HCT116 (cell line): ENCODE results near the gene NELL1. TPM values are rescaled to one million over a fixed set of nuclear protein-coding genes. Genes with fewer than 3 reads are reported as not detected.

Experiments used
- ATAC-seq: fragments of 200-7000 bp; cut with Tn5 transposase; 2 replicates; pipeline ENCODE4 v1.9.1; 2020; ENCODE audit warnings: mild to moderate bottlenecking, moderate library complexity
- BruUV-seq: library from RNA; stranded (reverse); fragments of 400-500 nt; replicated peaks from 2 replicates; lab custom pipeline; 2021; lab: Mats Ljungman, UMichigan
- CTCF ChIA-PET: fragments of 300-600 bp; sonication (Branson Sonifier 250); formaldehyde crosslinking; loops from one replicate; lab custom pipeline; 2021; ENCODE audit warnings: antibody characterized with exemption; lab: Charles Lee
- POLR2A ChIA-PET: fragments of 300-600, 350-600 bp; sonication (Branson Sonifier 250); formaldehyde crosslinking; loops from one replicate; lab custom pipeline; 2021; ENCODE audit warnings: antibody characterized with exemption; lab: Charles Lee
- RAD21 ChIA-PET, 2 experiments: fragments of 300-600 bp; sonication (Branson Sonifier 250); formaldehyde crosslinking; loops; one replicate each; lab custom pipeline; 2023; ENCODE audit warnings: low total read pairs in 2 of 2; ENCODE audit not compliant: uncharacterized antibody in 2 of 2, unreplicated experiment in 2 of 2, low non-redundant PET in 1 of 2; lab: Charles Lee
- DNase-seq: peaks from one replicate; pipeline ENCODE4 v3.0.0-alpha.2; 2010; ENCODE audit warnings: low read depth, low spot score
- H2AFZ ChIP-seq: fragments of 200-600 bp; shearing (Covaris generic), sonication (generic); 2 replicates; pipeline ENCODE4 v1.6.1; 2017; ENCODE audit warnings: low read depth, mixed run types, mixed read lengths, antibody characterized with exemption, low read length; ENCODE audit not compliant: poor library complexity, severe bottlenecking
- H3K27ac ChIP-seq: 2 replicates; pipeline ENCODE4 v1.5.1; 2012; ENCODE audit warnings: low read depth, low read length
- H3K27me3 ChIP-seq: fragments of 200-600 bp; sonication (generic); 2 replicates; pipeline ENCODE4 v1.6.1; 2016; ENCODE audit warnings: mixed run types, low read length, mixed read lengths; ENCODE audit not compliant: insufficient read depth
- H3K36me3 ChIP-seq, 2 experiments: fragments of 200-500 bp in 1 of 2; fragments of 200-600 bp in 1 of 2; sonication (Bioruptor generic) in 1 of 2; sonication (generic) in 1 of 2; 2 replicates each; pipeline versions ENCODE4 v1.5.1 to v1.6.1; 2014 to 2016; ENCODE audit warnings: low read length in 2 of 2, inconsistent platforms in 1 of 2, mixed read lengths in 1 of 2, mixed run types in 1 of 2; ENCODE audit not compliant: insufficient read depth in 2 of 2, control insufficient read depth in 1 of 2
- H3K4me1 ChIP-seq, 2 experiments: fragments of 200-600 bp in 1 of 2; sonication (generic) in 1 of 2; 2 replicates each; pipeline versions ENCODE4 v1.5.1 to v1.6.1; 2012 to 2017; ENCODE audit warnings: low read length in 2 of 2, inconsistent platforms in 1 of 2, mild to moderate bottlenecking in 1 of 2, mixed read lengths in 1 of 2, mixed run types in 1 of 2, moderate library complexity in 1 of 2; ENCODE audit not compliant: insufficient read depth in 2 of 2, control insufficient read depth in 1 of 2
- H3K4me2 ChIP-seq: fragments of 200-600 bp; sonication (generic); 2 replicates; pipeline ENCODE4 v1.6.1; 2017; ENCODE audit warnings: mixed run types, low read length, mixed read lengths
- H3K4me3 ChIP-seq, 2 experiments: fragments of 200-600 bp in 1 of 2; sonication (generic) in 1 of 2; replicated peaks in 1 of 2; 2 replicates each; pipeline ENCODE4 v1.5.1; 2011 to 2016; ENCODE audit warnings: low read length in 2 of 2, control low read depth in 1 of 2, low read depth in 1 of 2, mild to moderate bottlenecking in 1 of 2, mixed read lengths in 1 of 2, mixed run types in 1 of 2
- H3K79me2 ChIP-seq: fragments of 200-600 bp; sonication (generic); 2 replicates; pipeline ENCODE4 v1.6.1; 2017; ENCODE audit warnings: mild to moderate bottlenecking, mixed run types, low read length, moderate library complexity, mixed read lengths; ENCODE audit not compliant: insufficient read depth
- H3K9ac ChIP-seq: fragments of 200-600 bp; sonication (generic); 2 replicates; pipeline ENCODE4 v1.6.1; 2016; ENCODE audit warnings: low read length, mixed read lengths
- H3K9me2 ChIP-seq: fragments of 200-600 bp; sonication (generic), shearing (Covaris generic); 2 replicates; pipeline ENCODE4 v1.6.1; 2017; ENCODE audit warnings: mixed run types, mild to moderate bottlenecking, moderate library complexity; ENCODE audit not compliant: insufficient read depth
- H3K9me3 ChIP-seq, 2 experiments: fragments of 200-500 bp in 1 of 2; fragments of 200-600 bp in 1 of 2; sonication (Bioruptor generic) in 1 of 2; sonication (generic) in 1 of 2; 2 replicates each; pipeline ENCODE4 v1.6.1; 2014 to 2017; ENCODE audit warnings: low read length in 2 of 2, mixed read lengths in 2 of 2, inconsistent platforms in 1 of 2, low read depth in 1 of 2, mild to moderate bottlenecking in 1 of 2, mixed run types in 1 of 2, moderate library complexity in 1 of 2; ENCODE audit not compliant: control insufficient read depth in 1 of 2, insufficient read depth in 1 of 2
- H4K20me1 ChIP-seq: fragments of 200-600 bp; sonication (generic), shearing (Covaris generic); 2 replicates; pipeline ENCODE4 v1.6.1; 2017; ENCODE audit warnings: mixed run types, mild to moderate bottlenecking, moderate library complexity; ENCODE audit not compliant: insufficient read depth
- ATF3 ChIP-seq: IDR thresholded peaks from 2 replicates; pipeline ENCODE4 v1.6.1; 2012
- CBX3 ChIP-seq: IDR thresholded peaks from 2 replicates; pipeline ENCODE4 v1.6.1; 2012; ENCODE audit warnings: low read depth
- CEBPB ChIP-seq: IDR thresholded peaks from 2 replicates; pipeline ENCODE4 v1.6.1; 2012; ENCODE audit warnings: low read depth
- CTCF ChIP-seq, 3 experiments: fragments of 200-600 bp in 1 of 3; sonication (generic) in 1 of 3; IDR thresholded peaks in 2 of 3; conservative IDR thresholded peaks in 1 of 3; 2 replicates each; pipeline ENCODE4 v1.5.1; 2012 to 2017; ENCODE audit warnings: low read depth in 2 of 3, low read length in 2 of 3, antibody characterized with exemption in 1 of 3, borderline replicate concordance in 1 of 3, control low read depth in 1 of 3, mild to moderate bottlenecking in 1 of 3, mixed read lengths in 1 of 3, mixed run types in 1 of 3, moderate library complexity in 1 of 3; ENCODE audit not compliant: insufficient read depth in 1 of 3
- EGR1 ChIP-seq: IDR thresholded peaks from 2 replicates; pipeline ENCODE4 v1.6.1; 2012; ENCODE audit warnings: low read depth
- ELF1 ChIP-seq: IDR thresholded peaks from 2 replicates; pipeline ENCODE4 v1.6.1; 2012; ENCODE audit warnings: low read depth, borderline replicate concordance
- EZH2 ChIP-seq: fragments of 200-600 bp; sonication (generic); IDR thresholded peaks from 2 replicates; pipeline ENCODE4 v1.6.1; 2017; ENCODE audit warnings: antibody characterized with exemption, mixed run types
- MAX ChIP-seq: IDR thresholded peaks from 2 replicates; pipeline ENCODE4 v1.6.1; 2012
- POLR2A ChIP-seq: IDR thresholded peaks from 2 replicates; pipeline ENCODE4 v1.7.0; 2011; ENCODE audit warnings: borderline replicate concordance; ENCODE audit not compliant: insufficient read depth, insufficient read length; ENCODE audit errors: extremely low read depth
- POLR2AphosphoS5 ChIP-seq: IDR thresholded peaks from 2 replicates; pipeline ENCODE4 v1.6.1; 2011; ENCODE audit warnings: mild to moderate bottlenecking, low read depth, low read length, moderate library complexity
- RAD21 ChIP-seq: IDR thresholded peaks from 2 replicates; pipeline ENCODE4 v1.6.1; 2012; ENCODE audit warnings: low read depth, mild to moderate bottlenecking
- REST ChIP-seq: IDR thresholded peaks from 2 replicates; pipeline ENCODE4 v1.6.1; 2012; ENCODE audit warnings: low read depth
- SIN3A ChIP-seq: IDR thresholded peaks from 2 replicates; pipeline ENCODE4 v1.6.1; 2012; ENCODE audit warnings: low read depth
- SRF ChIP-seq: IDR thresholded peaks from 2 replicates; pipeline ENCODE4 v1.6.1; 2012; ENCODE audit warnings: low read depth
- TCF7L2 ChIP-seq: IDR thresholded peaks from 2 replicates; pipeline ENCODE4 v1.7.0; 2011; ENCODE audit warnings: borderline replicate concordance, inconsistent platforms; ENCODE audit not compliant: insufficient read depth, insufficient read length; ENCODE audit errors: extremely low read depth
- YY1 ChIP-seq: IDR thresholded peaks from 2 replicates; pipeline ENCODE4 v1.6.1; 2011; ENCODE audit warnings: low read length, low read depth, moderate library complexity, mild to moderate bottlenecking; ENCODE audit not compliant: insufficient replicate concordance; ENCODE audit errors: extremely low read depth
- ZBTB33 ChIP-seq: IDR thresholded peaks from 2 replicates; pipeline ENCODE4 v1.6.1; 2011; ENCODE audit warnings: mild to moderate bottlenecking, low read length, moderate library complexity; ENCODE audit not compliant: insufficient replicate concordance; ENCODE audit errors: extremely low read depth
- ZFX ChIP-seq: fragments of 450-650 bp; IDR thresholded peaks from 2 replicates; pipeline ENCODE4 v1.6.1; 2017
- ZNF274 ChIP-seq: fragments of 200-500 bp; sonication (Bioruptor generic); IDR thresholded peaks from 2 replicates; pipeline ENCODE4 v1.6.1; 2014; ENCODE audit warnings: mild to moderate bottlenecking, low read depth, low read length, inconsistent platforms
- intact Hi-C: fragments of 100-400 bp; cut with micrococcal nuclease; formaldehyde crosslinking; loops from 2 replicates; pipeline ENCODE4 v1.10.0; 2022
- total RNA-seq: library from RNA; stranded (reverse); gene quantifications from one replicate; pipeline ENCODE4 v1.2.1, GENCODE V29; 2021; ENCODE audit not compliant: unreplicated experiment

The NELL1 gene
- total RNA-seq, 1 experiment from 2014 or later = not detected

GRCh38 chr11:21421711-21422329 is 752.4 kb downstream of the NELL1 start:
- H3K9ac ChIP-seq = no peak overlapping the region
- H2AFZ ChIP-seq = no peak overlapping the region
- CTCF ChIA-PET = no interaction called here
- H4K20me1 ChIP-seq = no peaks in the 10 kb centered on the region
- H3K4me3 ChIP-seq = no peak overlapping the region
- no peak overlapping the region for H3K27ac ChIP-seq
- H3K27me3 ChIP-seq = no peaks in the 10 kb centered on the region
- ATAC-seq (no peak), DNase-seq (no peak)
- no peaks in the 10 kb centered on the region for H3K4me1 ChIP-seq
- H3K9me3 ChIP-seq = peaks cover 4 to 9% of the 10 kb centered on the region in 2 experiments; a peak in 2 of 4 replicates
- POLR2A ChIA-PET = no interaction called here
- no peaks in the 10 kb centered on the region for H3K79me2 ChIP-seq
- BruUV-seq = no TSS peak
- TF ChIP-seq TCF7L2 (no peak), YY1 (no peak), ZNF274 (no peak), REST (no peak), CTCF (IDR thresholded peaks at IDR 0.05 in 2 of 3, conservative IDR thresholded peaks at IDR 0.05 in 1 of 3; ENCODE audit: borderline replicate concordance in 1 of 3, insufficient read depth in 1 of 3, low read depth in 2 of 3, low read length in 2 of 3) (no peak), CBX3 (no peak), SRF (no peak), MAX (no peak), RAD21 (no peak), ATF3 (no peak), ZBTB33 (no peak), POLR2A (no peak), SIN3A (no peak), EZH2 (no peak), ELF1 (no peak), POLR2AphosphoS5 (no peak), CEBPB (no peak), EGR1 (no peak), ZFX (no peak)
- no peaks in the 10 kb centered on the region for H3K9me2 ChIP-seq
- intact Hi-C loops = no loop called here
- RAD21 ChIA-PET = no interaction called here
- H3K36me3 ChIP-seq = no peaks in the 10 kb centered on the region
- no peak overlapping the region for H3K4me2 ChIP-seq
